Measurements from ENCODE around the gene FIGN. TPM values are rescaled to one million over a fixed set of nuclear protein-coding genes. Genes with fewer than 3 reads are reported as not detected.

Gene FIGN
- total RNA-seq, 6 donors from 2014 or later, result 0.91 to 4.5 (median 4.1) TPM

- no peak for DNase-seq
- no peaks in the 10 kb centered on the region for H3K36me3 ChIP-seq
- H3K27ac ChIP-seq, result no peak overlapping the region
- no peak for TF ChIP-seq EP300 (IDR thresholded peaks at IDR 0.05)
- TF ChIP-seq POLR2A (IDR thresholded peaks at IDR 0.05), result no peak
- no peak for TF ChIP-seq CTCF (IDR thresholded peaks at IDR 0.05)
- TF ChIP-seq POLR2AphosphoS5 (IDR thresholded peaks at IDR 0.05), result no peak
- H3K9me3 ChIP-seq, result no peaks in the 10 kb centered on the region
- no peak for ATAC-seq (ENCODE audit: low FRiP score in 2 of 2)
- no peaks in the 10 kb centered on the region for H3K27me3 ChIP-seq
- H3K4me3 ChIP-seq, result no peak overlapping the region
- peaks cover 0 to 11% (median 0%) of the 10 kb centered on the region in 4 donors for H3K4me1 ChIP-seq
- WGBS, 2 donors, result 53% methylated on average over 2 of the region's 2 CpGs; no CpG with 5 or more reads in 1 of the 2 donors
Observed at GRCh38 chr2:163658556-163658955, 77.3 kb downstream of the FIGN start.

- 74 to 79% methylated on average over 3 of the region's 3 CpGs for WGBS, 2 donors
- H3K36me3 ChIP-seq, result no peaks in the 10 kb centered on the region
- H3K27ac ChIP-seq, result no peak overlapping the region
- no peak for DNase-seq
- TF ChIP-seq EP300 (IDR thresholded peaks at IDR 0.05), result no peak
- TF ChIP-seq POLR2A (IDR thresholded peaks at IDR 0.05), result no peak
- TF ChIP-seq CTCF (IDR thresholded peaks at IDR 0.05), result no peak
- no peak for TF ChIP-seq POLR2AphosphoS5 (IDR thresholded peaks at IDR 0.05)
- ATAC-seq (ENCODE audit: low FRiP score in 2 of 2), result no peak
- no peak overlapping the region for H3K4me3 ChIP-seq
- no peaks in the 10 kb centered on the region for H3K27me3 ChIP-seq
- H3K4me1 ChIP-seq, result peaks cover 0 to 11% (median 0%) of the 10 kb centered on the region in 4 donors
- no peaks in the 10 kb centered on the region for H3K9me3 ChIP-seq
Observed at GRCh38 chr2:163657281-163657656, 78.5 kb downstream of the FIGN start.

- H3K27ac ChIP-seq, result no peak overlapping the region
- H3K9me3 ChIP-seq, result no peaks in the 10 kb centered on the region
- no peak for DNase-seq
- no peak for ATAC-seq (ENCODE audit: low FRiP score in 2 of 2)
- TF ChIP-seq CTCF (IDR thresholded peaks at IDR 0.05) (no peak), EP300 (IDR thresholded peaks at IDR 0.05) (no peak), POLR2A (IDR thresholded peaks at IDR 0.05) (no peak), POLR2AphosphoS5 (IDR thresholded peaks at IDR 0.05) (no peak)
- H3K4me1 ChIP-seq, result peaks cover 0 to 11% (median 0%) of the 10 kb centered on the region in 4 donors
- H3K4me3 ChIP-seq, result no peak overlapping the region
- 47 to 71% methylated on average over 2 of the region's 2 CpGs for WGBS, 2 donors
- H3K36me3 ChIP-seq, result no peaks in the 10 kb centered on the region
- no peaks in the 10 kb centered on the region for H3K27me3 ChIP-seq
Observed at GRCh38 chr2:163656622-163657280, 79.1 kb downstream of the FIGN start.

GRCh38 chr2:163655667-163656066 is 80.1 kb downstream of the FIGN start:
- H3K9me3 ChIP-seq, result no peaks in the 10 kb centered on the region
- peaks cover 0 to 11% (median 0%) of the 10 kb centered on the region in 4 donors for H3K4me1 ChIP-seq
- H3K4me3 ChIP-seq, result no peak overlapping the region
- H3K36me3 ChIP-seq, result no peaks in the 10 kb centered on the region
- ATAC-seq (ENCODE audit: low FRiP score in 2 of 2) (peak; percentile 38 to 74), DNase-seq (no peak)
- no peaks in the 10 kb centered on the region for H3K27me3 ChIP-seq
- 43 to 54% methylated on average over 2 of the region's 2 CpGs for WGBS, 2 donors
- H3K27ac ChIP-seq, result no peak overlapping the region
- TF ChIP-seq POLR2AphosphoS5 (IDR thresholded peaks at IDR 0.05) (no peak), EP300 (IDR thresholded peaks at IDR 0.05) (no peak), CTCF (IDR thresholded peaks at IDR 0.05) (no peak), POLR2A (IDR thresholded peaks at IDR 0.05) (no peak)

GRCh38 chr2:163652751-163653150 is 83.1 kb downstream of the FIGN start:
- no peak for DNase-seq
- WGBS, 2 donors, result 48 to 61% methylated on average over 2 of the region's 2 CpGs
- Histone ChIP-seq H3K4me1 (peaks cover 0 to 11% (median 0%) of the 10 kb centered on the region in 4 donors), H3K27ac (no peak overlapping the region), H3K36me3 (no peaks in the 10 kb centered on the region), H3K9me3 (no peaks in the 10 kb centered on the region), H3K4me3 (no peak overlapping the region), H3K27me3 (no peaks in the 10 kb centered on the region)
- no peak for ATAC-seq (ENCODE audit: low FRiP score in 2 of 2)
- TF ChIP-seq CTCF (IDR thresholded peaks at IDR 0.05) (no peak), POLR2A (IDR thresholded peaks at IDR 0.05) (no peak), EP300 (IDR thresholded peaks at IDR 0.05) (no peak)

Data from upper lobe of left lung (tissue), 6 donors.